C4-2B (cell line): ENCODE measurements around the gene ZNF524.

Source experiments
- ZFX ChIP-seq: fragments of 450-650 bp; IDR thresholded peaks from 2 replicates; pipeline ENCODE4 v1.6.1; 2017
- TF ChIP-seq, protein P1 (sequence below): fragments of 450-650 bp; conservative IDR thresholded peaks from 2 replicates; pipeline ENCODE4 v1.5.1; 2017; ENCODE audit warnings: mild to moderate bottlenecking

DNA sequence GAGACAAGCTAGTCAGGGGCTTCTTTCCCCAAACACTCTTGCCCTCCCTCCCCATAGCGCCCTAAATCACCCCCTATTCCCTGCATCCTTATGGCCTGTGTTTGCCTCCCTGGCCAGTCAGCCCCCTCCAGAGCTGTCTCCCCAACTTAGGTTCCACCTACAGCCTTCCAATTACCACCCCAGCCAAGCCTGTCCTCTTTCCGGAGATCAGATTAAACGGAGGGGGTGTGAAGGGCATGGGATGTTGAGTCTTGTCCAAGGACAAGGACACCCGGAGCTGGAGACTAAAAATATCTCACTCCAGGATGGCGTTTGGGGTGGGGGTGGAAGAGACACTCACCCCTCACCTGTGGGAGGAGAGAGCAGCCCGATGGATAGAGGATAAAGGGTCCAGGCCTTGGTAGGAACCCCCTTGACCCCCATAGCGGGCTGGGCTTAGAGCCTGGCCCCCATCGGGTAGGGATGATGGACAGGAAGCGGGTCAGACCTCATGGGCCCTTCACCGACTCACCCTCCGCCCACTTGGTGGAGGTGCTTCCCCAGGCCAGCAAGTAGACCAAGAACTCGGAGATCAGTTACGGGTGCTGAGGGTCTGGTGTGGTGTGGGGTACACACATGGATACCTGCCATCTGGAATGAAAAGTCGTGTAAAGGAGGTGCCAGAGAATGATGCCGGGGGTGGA is 11.4 kb downstream of the ZNF524 start:
- TF ChIP-seq, protein P1, sequence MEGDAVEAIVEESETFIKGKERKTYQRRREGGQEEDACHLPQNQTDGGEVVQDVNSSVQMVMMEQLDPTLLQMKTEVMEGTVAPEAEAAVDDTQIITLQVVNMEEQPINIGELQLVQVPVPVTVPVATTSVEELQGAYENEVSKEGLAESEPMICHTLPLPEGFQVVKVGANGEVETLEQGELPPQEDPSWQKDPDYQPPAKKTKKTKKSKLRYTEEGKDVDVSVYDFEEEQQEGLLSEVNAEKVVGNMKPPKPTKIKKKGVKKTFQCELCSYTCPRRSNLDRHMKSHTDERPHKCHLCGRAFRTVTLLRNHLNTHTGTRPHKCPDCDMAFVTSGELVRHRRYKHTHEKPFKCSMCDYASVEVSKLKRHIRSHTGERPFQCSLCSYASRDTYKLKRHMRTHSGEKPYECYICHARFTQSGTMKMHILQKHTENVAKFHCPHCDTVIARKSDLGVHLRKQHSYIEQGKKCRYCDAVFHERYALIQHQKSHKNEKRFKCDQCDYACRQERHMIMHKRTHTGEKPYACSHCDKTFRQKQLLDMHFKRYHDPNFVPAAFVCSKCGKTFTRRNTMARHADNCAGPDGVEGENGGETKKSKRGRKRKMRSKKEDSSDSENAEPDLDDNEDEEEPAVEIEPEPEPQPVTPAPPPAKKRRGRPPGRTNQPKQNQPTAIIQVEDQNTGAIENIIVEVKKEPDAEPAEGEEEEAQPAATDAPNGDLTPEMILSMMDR = no peak
- TF ChIP-seq ZFX = no peak
